SU-DHL-6 (cell line): Measurements from ENCODE around the gene MUC5B.

ENCODE experiments used
- EZH2phosphoT487 ChIP-seq: fragments of 200-600 bp; sonication (generic), shearing (Covaris generic); conservative IDR thresholded peaks from 2 replicates; pipeline ENCODE4 v1.6.1; 2018; ENCODE audit warnings: mild to moderate bottlenecking, antibody characterized with exemption, low read length, moderate library complexity, mixed read lengths
- TF ChIP-seq, protein P1 (sequence below): fragments of 200-600 bp; sonication (generic); IDR thresholded peaks from one replicate; pipeline ENCODE4 v1.5.1; 2017; ENCODE audit warnings: antibody characterized with exemption, mild to moderate bottlenecking, low read length, moderate library complexity; ENCODE audit not compliant: insufficient read depth, poor library complexity, severe bottlenecking

DNA sequence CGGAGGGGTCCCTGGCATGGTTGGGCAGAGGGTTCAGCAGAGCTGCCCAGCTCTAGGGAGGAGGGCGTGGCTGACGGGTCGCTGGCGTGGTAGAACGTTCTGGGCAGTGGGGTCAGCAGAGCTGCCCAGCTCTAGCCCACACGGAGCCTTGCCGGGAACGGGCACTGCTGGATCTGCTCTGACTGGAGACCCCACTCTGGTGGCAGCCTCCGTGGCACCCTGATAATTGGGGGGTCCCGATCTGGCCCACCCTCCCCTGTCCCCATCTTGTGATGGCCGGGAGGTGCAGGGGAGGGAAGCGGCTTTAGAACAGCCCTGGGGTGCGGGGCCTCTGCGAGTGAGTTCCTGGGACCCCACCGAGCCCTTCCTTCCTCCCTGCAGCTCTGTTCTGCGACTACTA lies 43.2 kb upstream of the MUC5B start:
- TF ChIP-seq EZH2phosphoT487 = no peak
- TF ChIP-seq, protein P1, sequence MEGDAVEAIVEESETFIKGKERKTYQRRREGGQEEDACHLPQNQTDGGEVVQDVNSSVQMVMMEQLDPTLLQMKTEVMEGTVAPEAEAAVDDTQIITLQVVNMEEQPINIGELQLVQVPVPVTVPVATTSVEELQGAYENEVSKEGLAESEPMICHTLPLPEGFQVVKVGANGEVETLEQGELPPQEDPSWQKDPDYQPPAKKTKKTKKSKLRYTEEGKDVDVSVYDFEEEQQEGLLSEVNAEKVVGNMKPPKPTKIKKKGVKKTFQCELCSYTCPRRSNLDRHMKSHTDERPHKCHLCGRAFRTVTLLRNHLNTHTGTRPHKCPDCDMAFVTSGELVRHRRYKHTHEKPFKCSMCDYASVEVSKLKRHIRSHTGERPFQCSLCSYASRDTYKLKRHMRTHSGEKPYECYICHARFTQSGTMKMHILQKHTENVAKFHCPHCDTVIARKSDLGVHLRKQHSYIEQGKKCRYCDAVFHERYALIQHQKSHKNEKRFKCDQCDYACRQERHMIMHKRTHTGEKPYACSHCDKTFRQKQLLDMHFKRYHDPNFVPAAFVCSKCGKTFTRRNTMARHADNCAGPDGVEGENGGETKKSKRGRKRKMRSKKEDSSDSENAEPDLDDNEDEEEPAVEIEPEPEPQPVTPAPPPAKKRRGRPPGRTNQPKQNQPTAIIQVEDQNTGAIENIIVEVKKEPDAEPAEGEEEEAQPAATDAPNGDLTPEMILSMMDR = no peak
